ENCODE measurements around the gene RPA3.

DNA sequence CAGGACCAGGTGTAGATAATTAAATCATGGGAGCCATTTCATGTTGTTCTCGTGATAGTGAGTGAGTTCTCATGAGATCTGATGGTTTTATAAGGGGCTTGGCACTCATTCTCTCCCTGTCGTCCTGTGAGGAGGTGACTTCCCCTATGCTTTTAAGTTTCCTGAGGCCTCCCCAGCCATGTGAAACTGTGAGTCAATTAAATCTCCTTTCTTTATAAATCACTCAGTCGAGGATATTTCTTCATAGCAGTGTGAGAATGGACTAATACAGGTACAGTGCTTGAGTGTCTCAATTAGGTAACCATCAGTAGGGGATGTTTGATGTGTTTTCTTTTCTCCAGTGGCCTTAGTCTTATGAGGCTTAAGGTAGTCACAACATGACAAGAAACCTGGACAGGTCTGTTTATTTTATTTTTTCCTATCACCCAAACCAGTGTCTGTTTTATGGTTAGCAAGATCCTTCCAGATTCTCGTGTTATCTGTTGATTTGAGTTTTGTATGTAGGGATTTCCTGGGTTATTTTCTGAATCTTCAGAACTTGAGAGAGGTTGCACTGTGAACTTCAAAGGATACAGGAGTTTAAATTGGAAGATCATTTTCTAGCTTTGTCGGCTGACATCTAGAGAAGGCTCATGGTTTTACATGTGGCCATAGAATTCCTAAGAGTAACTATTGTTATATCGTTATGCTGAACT, 45.7 kb downstream of the RPA3 start:
- TF ChIP-seq, protein P1, sequence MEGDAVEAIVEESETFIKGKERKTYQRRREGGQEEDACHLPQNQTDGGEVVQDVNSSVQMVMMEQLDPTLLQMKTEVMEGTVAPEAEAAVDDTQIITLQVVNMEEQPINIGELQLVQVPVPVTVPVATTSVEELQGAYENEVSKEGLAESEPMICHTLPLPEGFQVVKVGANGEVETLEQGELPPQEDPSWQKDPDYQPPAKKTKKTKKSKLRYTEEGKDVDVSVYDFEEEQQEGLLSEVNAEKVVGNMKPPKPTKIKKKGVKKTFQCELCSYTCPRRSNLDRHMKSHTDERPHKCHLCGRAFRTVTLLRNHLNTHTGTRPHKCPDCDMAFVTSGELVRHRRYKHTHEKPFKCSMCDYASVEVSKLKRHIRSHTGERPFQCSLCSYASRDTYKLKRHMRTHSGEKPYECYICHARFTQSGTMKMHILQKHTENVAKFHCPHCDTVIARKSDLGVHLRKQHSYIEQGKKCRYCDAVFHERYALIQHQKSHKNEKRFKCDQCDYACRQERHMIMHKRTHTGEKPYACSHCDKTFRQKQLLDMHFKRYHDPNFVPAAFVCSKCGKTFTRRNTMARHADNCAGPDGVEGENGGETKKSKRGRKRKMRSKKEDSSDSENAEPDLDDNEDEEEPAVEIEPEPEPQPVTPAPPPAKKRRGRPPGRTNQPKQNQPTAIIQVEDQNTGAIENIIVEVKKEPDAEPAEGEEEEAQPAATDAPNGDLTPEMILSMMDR (IDR thresholded peaks at IDR 0.05; ENCODE audit: low read depth, low read length), result no peak
- no peak for TF ChIP-seq POLR2A (IDR thresholded peaks at IDR 0.05; ENCODE audit: extremely low read depth, insufficient read length)
